Liver (tissue), 9 donors: ENCODE results near the gene ARHGAP4. TPM values are rescaled to one million over a fixed set of nuclear protein-coding genes. Genes with fewer than 3 reads are reported as not detected.

Source experiments
- DNase-seq: peaks from one replicate; pipeline ENCODE4 v3.0.0-alpha.2; 2017; ENCODE audit warnings: low spot score
- H3K27ac ChIP-seq, 2 donors: one replicate each; pipeline ENCODE4 v1.7.0; 2013; ENCODE audit warnings: inconsistent platforms in 2 of 2, low read length in 2 of 2, control low read depth in 1 of 2, low read depth in 1 of 2, mild to moderate bottlenecking in 1 of 2
- H3K27me3 ChIP-seq, 4 donors: one replicate each; pipeline versions ENCODE4 v1.6.1 to v1.7.0; 2013; ENCODE audit warnings: low read length in 3 of 4, inconsistent platforms in 1 of 4, mild to moderate bottlenecking in 1 of 4, moderate library complexity in 1 of 4; ENCODE audit not compliant: control insufficient read depth in 4 of 4, insufficient read depth in 4 of 4
- H3K36me3 ChIP-seq, 4 donors: one replicate each; pipeline versions ENCODE4 v1.6.1 to v1.7.0; 2013; ENCODE audit warnings: low read length in 3 of 4, mild to moderate bottlenecking in 3 of 4, low read depth in 1 of 4, moderate library complexity in 1 of 4; ENCODE audit not compliant: control insufficient read depth in 4 of 4, insufficient read depth in 3 of 4
- H3K4me1 ChIP-seq, 4 donors: one replicate each; pipeline versions ENCODE4 v1.6.1 to v1.7.0; 2013; ENCODE audit warnings: low read length in 3 of 4, mild to moderate bottlenecking in 3 of 4, moderate library complexity in 1 of 4; ENCODE audit not compliant: control insufficient read depth in 4 of 4, insufficient read depth in 4 of 4
- H3K4me3 ChIP-seq, 3 donors: one replicate each; pipeline versions ENCODE4 v1.6.1 to v1.7.0; 2013; ENCODE audit warnings: low read length in 3 of 3, control low read depth in 1 of 3, low read depth in 1 of 3, mild to moderate bottlenecking in 1 of 3
- H3K9ac ChIP-seq, 2 donors: one replicate each; pipeline ENCODE4 v1.7.0; 2013; ENCODE audit warnings: low read length in 2 of 2, mild to moderate bottlenecking in 2 of 2, moderate library complexity in 2 of 2, control low read depth in 1 of 2, low read depth in 1 of 2
- H3K9me3 ChIP-seq, 4 donors: one replicate each; pipeline versions ENCODE4 v1.6.1 to v1.7.0; 2013; ENCODE audit warnings: low read length in 3 of 4; ENCODE audit not compliant: control insufficient read depth in 4 of 4
- ATF3 ChIP-seq: IDR thresholded peaks from 2 replicates; pipeline ENCODE4 v1.6.1; 2016; ENCODE audit warnings: antibody characterized with exemption
- EGR1 ChIP-seq, 2 donors: IDR thresholded peaks; 2 replicates each; pipeline ENCODE4 v1.6.1; 2016 to 2018; ENCODE audit warnings: antibody characterized with exemption in 2 of 2, low read depth in 2 of 2
- FOXA1 ChIP-seq: IDR thresholded peaks from 2 replicates; pipeline ENCODE4 v1.6.1; 2016; ENCODE audit warnings: antibody characterized with exemption
- FOXA2 ChIP-seq: IDR thresholded peaks from 2 replicates; pipeline ENCODE4 v1.6.1; 2016; ENCODE audit warnings: antibody characterized with exemption
- GABPA ChIP-seq, 2 donors: IDR thresholded peaks in 1 of 2; conservative IDR thresholded peaks in 1 of 2; 2 replicates each; pipeline ENCODE4 v1.6.1; 2016; ENCODE audit warnings: antibody characterized with exemption in 2 of 2, mild to moderate bottlenecking in 1 of 2, moderate library complexity in 1 of 2
- HNF4A ChIP-seq, 2 donors: conservative IDR thresholded peaks; 2 replicates each; pipeline ENCODE4 v1.6.1; 2016; ENCODE audit warnings: antibody characterized with exemption in 2 of 2, mild to moderate bottlenecking in 2 of 2
- HNF4G ChIP-seq: IDR thresholded peaks from 2 replicates; pipeline ENCODE4 v1.6.1; 2016; ENCODE audit warnings: antibody characterized with exemption
- MAX ChIP-seq: IDR thresholded peaks from 2 replicates; pipeline ENCODE4 v1.6.1; 2016; ENCODE audit warnings: antibody characterized with exemption
- RAD21 ChIP-seq, 2 donors: IDR thresholded peaks; 2 replicates each; pipeline ENCODE4 v1.6.1; 2016; ENCODE audit warnings: antibody characterized with exemption in 2 of 2, mild to moderate bottlenecking in 2 of 2
- REST ChIP-seq: IDR thresholded peaks from 2 replicates; pipeline ENCODE4 v1.6.1; 2016; ENCODE audit warnings: antibody characterized with exemption, mild to moderate bottlenecking
- SP1 ChIP-seq: IDR thresholded peaks from 2 replicates; pipeline ENCODE4 v1.6.1; 2018; ENCODE audit warnings: antibody characterized with exemption, mild to moderate bottlenecking
- TAF1 ChIP-seq: conservative IDR thresholded peaks from 2 replicates; pipeline ENCODE4 v1.6.1; 2016; ENCODE audit warnings: antibody characterized with exemption, mild to moderate bottlenecking
- WGBS: extraction: QIAGEN DNeasy Blood & Tissue Kit; methylation state at CpG from one replicate; pipeline ENCODE4 v1.1.7; 2013; 5-methylcytosine and 5-hydroxymethylcytosine counted together
- polyA plus RNA-seq, 2 donors: library from polyadenylated mRNA; stranded (reverse) in 1 of 2; unstranded in 1 of 2; fragments of 200-250 nt in 1 of 2; fragments of >200 nt in 1 of 2; fragmentation: Nextera tagmentation in 1 of 2; extraction: Ambion mirVana in 1 of 2; gene quantifications; one replicate each; pipeline versions ENCODE4 v1.2.1 to v1.2.3, GENCODE V29; 2013 to 2015
- total RNA-seq, 2 donors: library from RNA; depleted of rRNA; stranded (reverse); fragments of >200 nt; gene quantifications; one replicate each; pipeline ENCODE4 v1.2.3, GENCODE V29; 2014
- TF ChIP-seq, protein P1 (sequence below): IDR thresholded peaks from 2 replicates; pipeline ENCODE4 v1.6.1; 2016; ENCODE audit warnings: antibody characterized with exemption
- donor health status: healthy.
- donor health status: healthy.
- donor health status: healthy.
- donor health status: healthy.
- donor health status: healthy.

ARHGAP4 gene
- total and polyA plus RNA-seq, 4 donors, result 3.3 to 28.1 (median 10.2) TPM

- H3K9ac ChIP-seq, result no peak overlapping the region
- no peaks in the 10 kb centered on the region for H3K27me3 ChIP-seq
- no peaks in the 10 kb centered on the region for H3K36me3 ChIP-seq
- H3K27ac ChIP-seq, result no peak overlapping the region
- no peaks in the 10 kb centered on the region for H3K9me3 ChIP-seq
- no peak overlapping the region for H3K4me3 ChIP-seq
- H3K4me1 ChIP-seq, result no peaks in the 10 kb centered on the region
- TF ChIP-seq, protein P1, sequence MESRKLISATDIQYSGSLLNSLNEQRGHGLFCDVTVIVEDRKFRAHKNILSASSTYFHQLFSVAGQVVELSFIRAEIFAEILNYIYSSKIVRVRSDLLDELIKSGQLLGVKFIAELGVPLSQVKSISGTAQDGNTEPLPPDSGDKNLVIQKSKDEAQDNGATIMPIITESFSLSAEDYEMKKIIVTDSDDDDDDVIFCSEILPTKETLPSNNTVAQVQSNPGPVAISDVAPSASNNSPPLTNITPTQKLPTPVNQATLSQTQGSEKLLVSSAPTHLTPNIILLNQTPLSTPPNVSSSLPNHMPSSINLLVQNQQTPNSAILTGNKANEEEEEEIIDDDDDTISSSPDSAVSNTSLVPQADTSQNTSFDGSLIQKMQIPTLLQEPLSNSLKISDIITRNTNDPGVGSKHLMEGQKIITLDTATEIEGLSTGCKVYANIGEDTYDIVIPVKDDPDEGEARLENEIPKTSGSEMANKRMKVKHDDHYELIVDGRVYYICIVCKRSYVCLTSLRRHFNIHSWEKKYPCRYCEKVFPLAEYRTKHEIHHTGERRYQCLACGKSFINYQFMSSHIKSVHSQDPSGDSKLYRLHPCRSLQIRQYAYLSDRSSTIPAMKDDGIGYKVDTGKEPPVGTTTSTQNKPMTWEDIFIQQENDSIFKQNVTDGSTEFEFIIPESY, result no peak
- TF ChIP-seq FOXA2 (no peak), HNF4G (no peak), HNF4A (conservative IDR thresholded peaks at IDR 0.05) (no peak), SP1 (no peak), FOXA1 (no peak)
- 82% methylated on average over 30 of the region's 30 CpGs for WGBS
- no peak for DNase-seq
These were observed 61.3 kb downstream of the ARHGAP4 start for GRCh38 chrX:153864561-153865320.

DNA sequence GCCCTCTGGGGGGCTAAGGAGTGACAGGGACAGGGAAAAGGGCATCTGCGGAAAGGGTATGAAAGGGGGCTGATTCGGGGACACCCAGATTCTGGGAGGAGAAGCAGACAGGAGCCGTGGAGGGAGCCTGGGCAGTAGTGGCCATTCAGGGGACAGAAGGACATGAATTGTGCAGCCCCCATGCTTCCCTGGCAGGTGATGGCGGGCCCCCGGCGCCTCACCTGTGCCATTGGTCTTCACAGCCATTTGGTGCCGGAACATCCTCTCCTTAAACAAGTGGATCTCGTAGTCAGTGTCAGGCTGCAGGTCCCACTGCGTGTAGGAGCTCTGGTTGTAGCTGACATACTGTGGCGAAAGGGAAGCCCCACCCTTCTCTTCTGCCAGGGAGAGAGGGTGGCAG, 62.0 kb downstream of the ARHGAP4 start:
- 88% methylated on average over 10 of the region's 10 CpGs for WGBS
- no peak for DNase-seq
- H3K27ac ChIP-seq, result no peak overlapping the region
- no peak overlapping the region for H3K9ac ChIP-seq
- H3K27me3 ChIP-seq, result no peaks in the 10 kb centered on the region
- H3K9me3 ChIP-seq, result no peaks in the 10 kb centered on the region
- TF ChIP-seq EGR1 (IDR thresholded peaks at IDR 0.05; ENCODE audit: low read depth in 2 of 2) (no peak), REST (no peak)
- no peak overlapping the region for H3K4me3 ChIP-seq
- H3K36me3 ChIP-seq, result no peaks in the 10 kb centered on the region
- H3K4me1 ChIP-seq, result no peaks in the 10 kb centered on the region

DNA sequence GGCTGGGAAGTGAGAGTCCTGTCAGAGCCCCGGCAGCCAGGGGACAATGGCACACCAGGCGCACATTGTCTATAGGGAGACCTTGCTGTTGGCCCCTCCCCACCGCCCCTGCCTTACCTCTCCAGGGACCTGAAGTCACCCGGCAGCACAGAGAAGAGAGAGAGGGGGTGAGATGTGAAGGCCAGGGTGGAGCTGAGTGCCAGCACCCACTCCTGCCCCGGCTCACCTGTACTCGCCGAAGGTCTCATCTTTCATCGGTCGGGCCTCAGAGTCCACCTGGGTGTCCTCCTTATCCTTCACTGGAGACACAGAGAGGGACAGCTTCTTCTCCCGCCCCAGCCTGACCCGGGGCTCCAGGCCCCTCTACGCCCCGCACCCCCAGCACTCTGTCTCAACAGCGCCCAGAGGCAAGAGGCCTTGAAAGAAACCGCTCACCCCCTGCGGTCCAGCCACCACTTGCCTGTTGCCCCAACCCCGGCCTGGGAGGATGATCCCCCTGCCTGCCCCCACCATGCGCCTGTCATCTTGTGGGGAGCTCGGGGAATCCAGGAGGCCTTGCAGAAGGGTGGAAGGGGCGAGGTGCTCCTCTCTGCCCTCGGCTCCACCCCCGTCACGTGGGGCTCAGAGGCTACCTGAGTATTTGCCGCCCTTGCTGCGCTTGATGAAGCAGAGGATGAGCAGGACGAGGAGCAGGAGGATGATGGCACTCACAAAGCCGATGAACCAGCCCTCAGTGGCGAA, 62.6 kb downstream of the ARHGAP4 start:
- WGBS, result 60% methylated on average over 28 of the region's 28 CpGs
- H3K27me3 ChIP-seq, result no peaks in the 10 kb centered on the region
- TF ChIP-seq MAX (no peak), TAF1 (no peak), ATF3 (no peak), GABPA (IDR thresholded peaks at IDR 0.05 in 1 of 2, conservative IDR thresholded peaks at IDR 0.05 in 1 of 2) (no peak), RAD21 (IDR thresholded peaks at IDR 0.05) (no peak), HNF4G (no peak), EGR1 (IDR thresholded peaks at IDR 0.05; ENCODE audit: low read depth in 2 of 2) (no peak), HNF4A (conservative IDR thresholded peaks at IDR 0.05) (no peak)
- TF ChIP-seq, protein P1, result no peak

More for the DNA sequence above, 62.6 kb downstream of the ARHGAP4 start:
- Histone ChIP-seq H3K4me1 (no peaks in the 10 kb centered on the region), H3K9me3 (no peaks in the 10 kb centered on the region), H3K9ac (no peak overlapping the region), H3K4me3 (no peak overlapping the region), H3K27ac (no peak overlapping the region), H3K36me3 (no peaks in the 10 kb centered on the region)
- DNase-seq, result no peak
